ENCODE results near the gene CALHM5. TPM values are rescaled to one million over a fixed set of nuclear protein-coding genes. Genes with fewer than 3 reads are reported as not detected.
A peak's percentile ranks its signal among the peaks of the same experiment; 100 is the strongest.

Gene CALHM5
- total and polyA plus RNA-seq, 9 of the 15 experiments (the other 6 are each of a cell fraction or from before 2014, with no cell fraction given): under 0.01 to 0.05 (median 0.02) TPM; not detected in 2

DNA sequence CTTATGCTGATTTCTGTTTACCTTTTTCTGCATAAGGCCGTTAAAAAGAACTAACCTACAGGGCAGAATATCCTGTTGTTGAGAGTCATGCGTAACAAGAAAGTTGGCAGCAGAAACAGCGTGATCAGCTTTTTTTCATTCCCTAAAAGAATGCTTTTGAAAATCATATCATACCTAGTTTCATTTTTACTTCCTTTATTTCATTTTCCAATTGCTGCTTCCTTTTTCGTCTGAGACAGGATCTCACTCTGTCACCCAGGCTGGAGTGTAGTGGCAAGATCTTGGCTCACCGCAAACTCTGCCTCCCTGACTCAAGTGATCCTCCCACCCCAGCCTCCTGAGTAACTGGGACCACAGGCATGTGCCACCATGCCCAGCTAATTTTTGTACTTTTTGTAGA is 46.2 kb upstream of the CALHM5 start:
- no peak for DNase-seq (ENCODE audit: extremely low read depth in 1 of 4, low spot score in 3 of 4)
- Histone ChIP-seq H4K20me1 (replicated peaks; ENCODE audit: control insufficient read depth, insufficient read depth, low read length) (no peaks in the 10 kb centered on the region), H3K27ac (ENCODE audit: extremely low read depth, low read depth, low read length) (no peak overlapping the region), H3K9ac (ENCODE audit: insufficient read depth in 1 of 2, low read depth in 2 of 2, low read length in 2 of 2) (no peak overlapping the region), H3K4me3 (no peak overlapping the region), H3K4me1 (replicated peaks in 1 of 2; ENCODE audit: control insufficient read depth in 2 of 2, insufficient read depth in 2 of 2, low read length in 2 of 2) (peaks cover 10 to 13% of the 10 kb centered on the region in 2 experiments; a peak in 4 of 5 replicates), H3K9me1 (ENCODE audit: control insufficient read depth, insufficient read depth, low read length) (no peaks in the 10 kb centered on the region), H3K9me3 (replicated peaks; ENCODE audit: control insufficient read depth, insufficient read depth, low read depth, low read length) (no peaks in the 10 kb centered on the region; the same call in 1 of the 2 replicates), H3K79me2 (ENCODE audit: control insufficient read depth, insufficient read depth, low read length) (no peaks in the 10 kb centered on the region), H3K4me2 (ENCODE audit: insufficient read depth, low read length) (no peak overlapping the region), H3K27me3 (ENCODE audit: control insufficient read depth in 2 of 2, insufficient read depth in 2 of 2, low read length in 2 of 2) (peaks cover 0 to 6% of the 10 kb centered on the region in 2 experiments; a peak in 1 of 5 replicates), H2AFZ (ENCODE audit: low read depth, low read length) (peak overlapping the region; percentile 29), H3K36me3 (ENCODE audit: control insufficient read depth, insufficient read depth, low read length) (no peaks in the 10 kb centered on the region)
- no peak for FAIRE-seq
- ATAC-seq: no peak
- 32% methylated on average over 5 of the region's 5 CpGs for WGBS (ENCODE audit: insufficient coverage, low coverage, missing lambda C conversion rate)
- intact Hi-C loops (cut with micrococcal nuclease) (no loop called here), in situ Hi-C loops (cut with MboI) (no loop called here)
- POLR2A ChIA-PET: interaction anchor here (1.0 kb wide), 1 partner anchor 10 kb away, joined by 3 read pairs; no protein-coding TSS in a partner anchor
- CTCF ChIA-PET (ENCODE audit: low intra/inter-chr PET ratio): no interaction called here
- BruUV-seq (replicated peaks): no TSS peak
- TF ChIP-seq POLR2B (IDR thresholded peaks at IDR 0.05; ENCODE audit: low read depth, partially characterized antibody): no peak
- TF ChIP-seq MTA1 (IDR thresholded peaks at IDR 0.05; ENCODE audit: borderline replicate concordance): no peak
- TF ChIP-seq ZBTB1 (CRISPR knock-in tag; IDR thresholded peaks at IDR 0.05; ENCODE audit: borderline replicate concordance, low read depth): no peak
- TF ChIP-seq FOXM1 (IDR thresholded peaks at IDR 0.05; ENCODE audit: low read depth): no peak
- no peak for TF ChIP-seq FOXM1 (CRISPR knock-in tag; IDR thresholded peaks at IDR 0.05; ENCODE audit: low read depth)
- TF ChIP-seq TFAM (CRISPR knock-in tag; conservative IDR thresholded peaks at IDR 0.05): no peak
- TF ChIP-seq, protein P1, sequence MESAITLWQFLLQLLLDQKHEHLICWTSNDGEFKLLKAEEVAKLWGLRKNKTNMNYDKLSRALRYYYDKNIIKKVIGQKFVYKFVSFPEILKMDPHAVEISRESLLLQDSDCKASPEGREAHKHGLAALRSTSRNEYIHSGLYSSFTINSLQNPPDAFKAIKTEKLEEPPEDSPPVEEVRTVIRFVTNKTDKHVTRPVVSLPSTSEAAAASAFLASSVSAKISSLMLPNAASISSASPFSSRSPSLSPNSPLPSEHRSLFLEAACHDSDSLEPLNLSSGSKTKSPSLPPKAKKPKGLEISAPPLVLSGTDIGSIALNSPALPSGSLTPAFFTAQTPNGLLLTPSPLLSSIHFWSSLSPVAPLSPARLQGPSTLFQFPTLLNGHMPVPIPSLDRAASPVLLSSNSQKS (CRISPR knock-in tag; IDR thresholded peaks at IDR 0.05): no peak
- TF ChIP-seq, protein P2, sequence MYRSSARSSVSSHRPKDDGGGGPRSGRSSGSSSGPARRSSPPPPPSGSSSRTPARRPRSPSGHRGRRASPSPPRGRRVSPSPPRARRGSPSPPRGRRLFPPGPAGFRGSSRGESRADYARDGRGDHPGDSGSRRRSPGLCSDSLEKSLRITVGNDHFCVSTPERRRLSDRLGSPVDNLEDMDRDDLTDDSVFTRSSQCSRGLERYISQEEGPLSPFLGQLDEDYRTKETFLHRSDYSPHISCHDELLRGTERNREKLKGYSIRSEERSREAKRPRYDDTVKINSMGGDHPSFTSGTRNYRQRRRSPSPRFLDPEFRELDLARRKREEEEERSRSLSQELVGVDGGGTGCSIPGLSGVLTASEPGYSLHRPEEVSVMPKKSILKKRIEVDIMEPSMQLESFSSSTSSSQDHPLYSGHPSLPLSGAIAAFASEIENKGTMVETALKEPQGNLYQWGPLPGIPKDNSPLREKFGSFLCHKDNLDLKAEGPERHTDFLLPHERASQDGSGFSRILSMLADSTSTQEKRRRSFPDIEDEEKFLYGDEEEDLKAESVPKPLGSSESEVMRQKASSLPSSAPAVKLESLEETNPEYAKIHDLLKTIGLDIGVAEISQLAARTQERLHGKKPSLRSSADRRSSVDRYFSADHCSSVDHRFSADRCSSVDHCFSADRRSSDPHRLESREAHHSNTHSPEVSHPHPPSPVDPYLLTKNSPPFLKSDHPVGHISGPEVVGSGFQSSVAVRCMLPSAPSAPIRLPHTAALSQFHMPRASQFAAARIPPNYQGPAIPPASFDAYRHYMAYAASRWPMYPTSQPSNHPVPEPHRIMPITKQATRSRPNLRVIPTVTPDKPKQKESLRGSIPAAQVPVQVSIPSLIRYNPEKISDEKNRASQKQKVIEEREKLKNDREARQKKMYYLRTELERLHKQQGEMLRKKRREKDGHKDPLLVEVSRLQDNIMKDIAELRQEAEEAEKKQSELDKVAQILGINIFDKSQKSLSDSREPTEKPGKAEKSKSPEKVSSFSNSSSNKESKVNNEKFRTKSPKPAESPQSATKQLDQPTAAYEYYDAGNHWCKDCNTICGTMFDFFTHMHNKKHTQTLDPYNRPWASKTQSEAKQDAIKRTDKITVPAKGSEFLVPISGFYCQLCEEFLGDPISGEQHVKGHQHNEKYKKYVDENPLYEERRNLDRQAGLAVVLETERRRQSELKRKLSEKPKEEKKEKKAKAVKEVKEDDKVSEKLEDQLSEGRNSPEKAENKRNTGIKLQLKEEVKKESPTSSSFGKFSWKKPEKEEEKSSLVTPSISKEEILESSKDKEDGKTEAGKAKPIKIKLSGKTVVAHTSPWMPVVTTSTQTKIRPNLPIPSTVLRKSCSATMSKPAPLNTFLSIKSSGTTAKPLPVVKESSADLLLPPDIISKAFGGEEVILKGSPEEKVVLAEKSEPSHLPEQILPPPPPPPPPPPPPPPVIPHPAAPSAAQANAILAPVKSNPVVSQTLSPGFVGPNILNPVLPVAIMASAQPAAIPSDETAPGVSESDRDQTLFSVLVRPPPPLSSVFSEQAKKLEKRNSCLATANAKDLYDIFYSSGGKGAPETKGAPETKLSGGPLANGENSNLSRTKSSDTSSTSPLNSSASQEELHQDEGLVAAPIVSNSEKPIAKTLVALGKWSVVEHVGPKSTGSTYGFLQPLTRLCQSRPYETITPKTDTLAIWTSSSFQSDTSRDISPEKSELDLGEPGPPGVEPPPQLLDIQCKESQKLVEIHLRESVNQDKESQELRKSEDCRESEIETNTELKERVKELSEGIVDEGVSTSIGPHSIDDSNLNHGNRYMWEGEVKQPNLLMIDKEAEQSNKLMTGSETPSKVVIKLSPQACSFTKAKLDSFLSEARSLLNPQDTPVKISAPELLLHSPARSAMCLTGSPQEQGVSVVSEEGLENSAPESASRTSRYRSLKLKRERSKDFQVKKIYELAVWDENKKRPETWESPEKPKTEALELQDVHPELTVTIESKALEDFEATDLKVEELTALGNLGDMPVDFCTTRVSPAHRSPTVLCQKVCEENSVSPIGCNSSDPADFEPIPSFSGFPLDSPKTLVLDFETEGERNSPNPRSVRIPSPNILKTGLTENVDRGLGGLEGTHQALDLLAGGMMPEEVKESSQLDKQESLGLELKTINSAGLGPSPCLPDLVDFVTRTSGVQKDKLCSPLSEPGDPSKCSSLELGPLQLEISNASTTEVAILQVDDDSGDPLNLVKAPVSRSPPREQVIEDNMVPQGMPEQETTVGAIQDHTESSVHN (IDR thresholded peaks at IDR 0.05; ENCODE audit: borderline replicate concordance in 1 of 2, low read depth in 1 of 2): no peak
- TF ChIP-seq ZNF586 (CRISPR knock-in tag; conservative IDR thresholded peaks at IDR 0.05): no peak
- TF ChIP-seq EHMT2 (IDR thresholded peaks at IDR 0.05): no peak
- TF ChIP-seq U2AF2 (optimal IDR thresholded peaks at IDR 0.05; ENCODE audit: low read depth, low read length): no peak
- no peak for TF ChIP-seq GABPB1 (CRISPR knock-in tag; IDR thresholded peaks at IDR 0.05)
- no peak for TF ChIP-seq ZNF354B (CRISPR knock-in tag; IDR thresholded peaks at IDR 0.05)
- no peak for TF ChIP-seq SMARCA4 (IDR thresholded peaks at IDR 0.05)
- no peak for TF ChIP-seq POLR3A (IDR thresholded peaks at IDR 0.05; ENCODE audit: borderline replicate concordance, extremely low read depth, insufficient read depth, insufficient read length)
- TF ChIP-seq SMAD1 (IDR thresholded peaks at IDR 0.05; ENCODE audit: low read depth, low read length, partially characterized antibody): no peak
